Measurements from ENCODE around the gene NAA50. TPM values are rescaled to one million over a fixed set of nuclear protein-coding genes. Genes with fewer than 3 reads are reported as not detected.

Gene NAA50
- 100 to 1,000 TPM; 131 to 186 (median 146) TPM for polyA plus RNA-seq (ENCODE audit: insufficient read length in 10 of 10)
- long read RNA-seq, donor 1, full-length matches to known transcripts, result 32 of 56 reads
- long read RNA-seq, donor 1, partial matches to known transcripts, result 24 of 56 reads
- long read RNA-seq, donor 1, other reads (novel, unspliced or antisense), result 0 of 56 reads
- long read RNA-seq, donor 2, full-length matches to known transcripts, result 17 of 27 reads
- long read RNA-seq, donor 2, partial matches to known transcripts, result 10 of 27 reads
- long read RNA-seq, donor 2, other reads (novel, unspliced or antisense), result 0 of 27 reads
- long read RNA-seq, donor 3, result 0 reads
- long read RNA-seq, donor 4, full-length matches to known transcripts, result 25 of 57 reads
- long read RNA-seq, donor 4, partial matches to known transcripts, result 32 of 57 reads
- long read RNA-seq, donor 4, other reads (novel, unspliced or antisense), result 0 of 57 reads
- long read RNA-seq, donor 5, full-length matches to known transcripts, result 25 of 66 reads
- long read RNA-seq, donor 5, partial matches to known transcripts, result 41 of 66 reads
- long read RNA-seq, donor 5, other reads (novel, unspliced or antisense), result 0 of 66 reads
- long read RNA-seq, donor 6, full-length matches to known transcripts, result 37 of 66 reads
- long read RNA-seq, donor 6, partial matches to known transcripts, result 29 of 66 reads
- long read RNA-seq, donor 6, other reads (novel, unspliced or antisense), result 0 of 66 reads
- long read RNA-seq, donor 7, full-length matches to known transcripts, result 23 of 45 reads
- long read RNA-seq, donor 7, partial matches to known transcripts, result 22 of 45 reads
- long read RNA-seq, donor 7, other reads (novel, unspliced or antisense), result 0 of 45 reads
- long read RNA-seq, donor 8, full-length matches to known transcripts, result 21 of 42 reads
- long read RNA-seq, donor 8, partial matches to known transcripts, result 21 of 42 reads
- long read RNA-seq, donor 8, other reads (novel, unspliced or antisense), result 0 of 42 reads
- long read RNA-seq, donor 9, partial matches to known transcripts, result 0 of 1 reads
- long read RNA-seq, donor 9, other reads (novel, unspliced or antisense), result 0 of 1 reads

GRCh38 chr3:113745756-113746547, at the start of gene NAA50:
Gene NAA50 (minus strand): TSS chr3:113746249. CDS start chr3:113745949, 300 bp downstream.
- peak; percentile 95 to 98 (median 97) for DNase-seq

- DNase-seq, result no peak
These were observed 49.6 kb upstream of the NAA50 start for GRCh38 chr3:113795693-113796092.

- DNase-seq, result no peak
These were observed 48.5 kb upstream of the NAA50 start for GRCh38 chr3:113794526-113794925.

GRCh38 chr3:113791381-113791780, 45.3 kb upstream of the NAA50 start:
- no peak for DNase-seq

GRCh38 chr3:113783980-113784379, 37.9 kb upstream of the NAA50 start:
- peak in 1 of 3 donors; percentile 4 for DNase-seq

- DNase-seq, result peak; percentile 5 to 91 (median 27)
These were observed 37.4 kb upstream of the NAA50 start for GRCh38 chr3:113783463-113783862.

- DNase-seq, result no peak
These were observed 30.5 kb upstream of the NAA50 start for GRCh38 chr3:113776564-113776963.

GRCh38 chr3:113775516-113775915, 29.5 kb upstream of the NAA50 start:
- DNase-seq, result no peak

GRCh38 chr3:113773381-113773780, 27.3 kb upstream of the NAA50 start:
- no peak for DNase-seq

- DNase-seq, result no peak
These were observed 25.9 kb upstream of the NAA50 start for GRCh38 chr3:113771993-113772392.

GRCh38 chr3:113769551-113769950, 23.5 kb upstream of the NAA50 start:
- DNase-seq, result no peak

GRCh38 chr3:113764698-113765097, 18.6 kb upstream of the NAA50 start:
- DNase-seq, result no peak

GRCh38 chr3:113758389-113759024, 12.5 kb upstream of the NAA50 start:
- DNase-seq, result peak in 1 of 3 donors; percentile 33

GRCh38 chr3:113754494-113755159, 8.6 kb upstream of the NAA50 start:
- DNase-seq, result no peak

- no peak for DNase-seq
These were observed 7.4 kb upstream of the NAA50 start for GRCh38 chr3:113753376-113753985.

GRCh38 chr3:113751141-113751540, 5.1 kb upstream of the NAA50 start:
- no peak for DNase-seq

- DNase-seq, result no peak
These were observed 1.4 kb upstream of the NAA50 start for GRCh38 chr3:113747283-113748046.

GRCh38 chr3:113746548-113747282, 666 bp upstream of the NAA50 start, which contains the start of gene ATP6V1A:
Gene ATP6V1A (plus strand): TSS chr3:113747035. CDS start chr3:113778754, 31,719 bp downstream.
- peak; percentile 97 to 98 (median 98) for DNase-seq
